Muscle layer of duodenum (tissue), 2 donors: ENCODE results near the gene RETREG3.
"Not testable (repeated sequence)": the region's sequence is repeated elsewhere in the genome, so short reads cannot be mapped to it uniquely, and the experiment has no call there.

ENCODE experiments used
- H3K27ac ChIP-seq: one replicate; pipeline ENCODE4 v1.7.0; 2013; ENCODE audit warnings: mild to moderate bottlenecking, low read length
- H3K27me3 ChIP-seq: one replicate; pipeline ENCODE4 v1.7.0; 2013; ENCODE audit warnings: low read depth, mild to moderate bottlenecking, control low read depth, low read length
- H3K36me3 ChIP-seq, 2 donors: one replicate each; pipeline ENCODE4 v1.7.0; 2013; ENCODE audit warnings: low read length in 2 of 2, control low read depth in 1 of 2, mild to moderate bottlenecking in 1 of 2; ENCODE audit not compliant: insufficient read depth in 2 of 2, control insufficient read depth in 1 of 2
- H3K4me1 ChIP-seq, 2 donors: one replicate each; pipeline ENCODE4 v1.7.0; 2013; ENCODE audit warnings: low read length in 2 of 2, mild to moderate bottlenecking in 2 of 2, control low read depth in 1 of 2, moderate library complexity in 1 of 2; ENCODE audit not compliant: insufficient read depth in 2 of 2, control insufficient read depth in 1 of 2
- H3K4me3 ChIP-seq, 2 donors: one replicate each; pipeline ENCODE4 v1.7.0; 2013; ENCODE audit warnings: low read length in 2 of 2, low read depth in 1 of 2, mild to moderate bottlenecking in 1 of 2
- H3K9me3 ChIP-seq, 2 donors: one replicate each; pipeline ENCODE4 v1.7.0; 2013; ENCODE audit warnings: low read length in 2 of 2, control low read depth in 1 of 2, mild to moderate bottlenecking in 1 of 2; ENCODE audit not compliant: control insufficient read depth in 1 of 2
- donor health status: healthy.

The RETREG3 gene

DNA sequence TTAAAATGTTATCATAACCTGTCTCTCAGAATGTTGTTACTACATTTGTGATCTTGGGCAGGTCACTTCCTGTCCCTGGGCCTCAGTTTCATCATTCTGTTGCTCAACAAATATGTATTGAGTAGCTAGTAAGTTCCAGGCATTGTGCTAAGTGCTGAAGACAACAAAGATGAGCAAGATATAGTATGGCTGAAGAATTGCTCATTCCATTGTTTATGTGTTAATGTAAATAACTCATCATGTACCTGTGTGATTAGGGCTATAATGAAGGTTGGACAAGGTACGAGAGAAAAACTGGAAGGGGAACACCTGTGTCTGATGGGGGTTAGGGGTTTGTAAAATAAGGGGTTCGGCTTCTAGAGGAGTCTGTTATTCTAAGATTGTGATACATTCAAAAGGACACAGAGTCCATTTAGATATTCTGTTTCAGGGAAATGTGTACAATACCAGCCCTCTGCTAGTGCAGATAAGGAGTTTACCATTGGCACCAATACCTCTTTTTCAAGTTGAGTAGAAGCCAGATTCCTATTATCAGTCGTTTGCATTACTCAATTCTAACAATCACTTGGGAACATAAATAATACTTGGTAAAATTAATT, 20.3 kb upstream of the RETREG3 start:
- Histone ChIP-seq H3K36me3 (no peaks in the 10 kb centered on the region), H3K4me1 (no peaks in the 10 kb centered on the region), H3K27ac (no peak overlapping the region), H3K9me3 (no peaks in the 10 kb centered on the region), H3K27me3 (no peaks in the 10 kb centered on the region), H3K4me3 (no peak overlapping the region)

DNA sequence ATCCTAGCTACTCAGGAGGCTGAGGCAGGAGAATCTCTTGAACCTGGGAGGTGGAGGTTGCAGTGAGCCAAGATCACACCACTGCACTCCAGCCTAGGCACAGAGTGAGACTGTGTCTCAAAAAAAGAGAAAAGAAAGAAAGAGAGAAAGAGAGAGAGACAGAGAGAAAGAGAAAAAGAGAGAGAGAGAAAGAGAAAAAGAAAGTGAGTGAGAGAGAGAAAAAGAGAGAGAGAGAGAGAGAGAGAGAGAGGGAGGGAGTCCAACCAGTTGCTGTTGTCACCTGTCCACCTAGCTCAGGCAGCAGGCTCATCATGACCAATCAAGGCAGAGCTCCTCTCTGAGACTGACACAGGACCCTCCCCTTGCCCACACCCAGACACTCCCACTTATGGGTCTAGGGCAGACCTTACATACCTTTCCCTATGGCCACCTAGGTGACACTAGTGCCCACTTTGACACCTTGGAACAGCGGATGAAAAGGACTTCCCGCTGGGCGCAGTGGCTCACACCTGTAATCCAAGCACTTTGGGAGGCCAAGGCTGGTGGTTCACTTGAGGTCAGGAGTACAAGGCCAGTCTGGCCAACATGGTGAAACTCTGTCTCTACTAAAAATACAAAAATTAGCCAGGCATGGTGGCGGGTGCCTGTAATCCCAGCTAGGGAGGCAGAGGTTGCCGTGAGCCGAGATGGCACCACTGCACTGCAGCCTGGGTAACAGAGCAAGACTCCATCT, 18.0 kb upstream of the RETREG3 start:
- H3K9me3 ChIP-seq, H3K36me3 ChIP-seq, H3K27me3 ChIP-seq, H3K27ac ChIP-seq, H3K4me3 ChIP-seq, H3K4me1 ChIP-seq: not testable (repeated sequence)

DNA sequence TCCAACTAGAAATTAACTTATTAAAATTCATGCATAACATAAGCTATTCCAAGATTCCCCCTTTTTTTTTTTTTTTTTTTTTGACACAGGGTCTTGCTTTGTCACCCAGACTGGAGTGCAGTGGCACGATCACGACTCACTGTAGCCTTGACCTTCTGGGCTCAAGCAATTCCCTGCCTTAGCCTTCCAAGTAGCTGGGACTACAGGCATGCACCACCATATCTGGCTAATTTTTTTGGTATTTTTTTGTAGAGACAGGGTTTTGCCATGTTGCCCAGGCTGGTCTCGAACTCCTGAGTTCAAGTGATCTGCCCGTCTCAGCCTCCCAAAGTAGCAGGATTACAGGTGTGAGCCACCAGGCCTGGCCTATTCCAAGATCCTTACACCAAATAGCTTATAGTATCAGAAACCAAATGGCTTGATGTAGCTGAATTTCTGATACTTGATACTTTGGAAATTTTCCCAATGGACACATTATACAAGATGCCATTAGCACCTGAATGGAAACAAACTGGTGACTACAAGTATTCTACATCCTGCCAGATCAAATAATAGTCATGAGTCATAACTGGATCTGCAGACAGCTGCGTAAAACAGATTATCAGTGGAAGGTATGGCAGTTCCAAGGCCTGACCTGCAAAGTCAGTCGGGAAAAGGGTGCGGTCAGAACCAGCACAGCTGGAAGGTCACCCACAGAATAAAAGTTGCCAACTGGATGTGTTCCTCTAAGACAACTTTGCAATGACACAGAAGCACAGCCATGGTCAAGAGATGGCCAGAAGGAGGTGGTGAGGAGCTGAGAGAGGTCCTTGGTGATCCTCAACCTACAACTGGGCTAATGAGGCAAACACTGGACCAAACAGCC, 14.8 kb upstream of the RETREG3 start:
- H3K27ac ChIP-seq = no peak overlapping the region
- H3K4me3 ChIP-seq = no peak overlapping the region
- H3K4me1 ChIP-seq = no peaks in the 10 kb centered on the region
- no peaks in the 10 kb centered on the region for H3K27me3 ChIP-seq
- H3K9me3 ChIP-seq = no peaks in the 10 kb centered on the region
- H3K36me3 ChIP-seq = no peaks in the 10 kb centered on the region

DNA sequence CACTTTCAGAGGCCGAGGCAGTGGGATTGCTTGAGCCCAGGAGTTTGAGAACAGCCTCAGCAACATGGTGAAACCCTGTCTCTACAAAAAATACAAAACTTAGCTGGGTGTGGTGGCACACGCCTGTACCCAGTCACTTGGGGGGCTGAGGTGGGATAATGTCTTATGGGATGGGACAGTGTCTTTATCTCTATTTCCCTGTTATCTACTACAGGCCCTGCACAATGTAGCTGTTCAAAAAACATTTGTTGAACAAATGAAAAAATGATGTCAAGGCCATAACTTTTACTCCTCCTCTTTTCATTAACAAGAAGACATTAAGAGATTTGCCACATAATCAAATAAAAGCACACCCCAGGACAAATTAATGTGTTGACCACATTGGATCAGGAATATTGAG, 14.1 kb upstream of the RETREG3 start:
- H3K4me3 ChIP-seq = no peak overlapping the region
- H3K27me3 ChIP-seq = no peaks in the 10 kb centered on the region
- H3K9me3 ChIP-seq = no peaks in the 10 kb centered on the region
- H3K36me3 ChIP-seq = no peaks in the 10 kb centered on the region
- peaks cover 0 to 5% of the 10 kb centered on the region in 2 donors for H3K4me1 ChIP-seq
- H3K27ac ChIP-seq = no peak overlapping the region

DNA sequence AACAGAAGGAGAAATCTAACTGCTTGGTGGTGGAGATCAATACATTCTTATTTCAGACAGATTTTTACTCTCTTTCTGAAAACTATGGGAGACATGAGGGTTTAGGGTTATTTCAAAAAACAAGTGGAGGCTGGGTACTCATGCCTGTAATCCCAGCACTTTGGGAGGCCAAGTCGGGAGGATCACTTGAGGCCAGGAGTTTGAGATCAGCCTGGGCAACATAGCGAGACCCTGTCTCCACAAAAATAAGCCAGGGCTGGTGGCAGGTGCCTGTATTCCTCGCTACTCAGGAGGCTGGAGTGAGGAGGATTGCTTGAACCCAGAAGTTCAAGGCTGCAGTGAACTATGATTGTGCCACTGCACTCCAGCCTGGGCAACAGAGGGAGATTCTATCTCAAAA, 12.8 kb upstream of the RETREG3 start:
- H3K4me3 ChIP-seq, H3K9me3 ChIP-seq, H3K27ac ChIP-seq, H3K4me1 ChIP-seq, H3K27me3 ChIP-seq, H3K36me3 ChIP-seq: not testable (repeated sequence)

DNA sequence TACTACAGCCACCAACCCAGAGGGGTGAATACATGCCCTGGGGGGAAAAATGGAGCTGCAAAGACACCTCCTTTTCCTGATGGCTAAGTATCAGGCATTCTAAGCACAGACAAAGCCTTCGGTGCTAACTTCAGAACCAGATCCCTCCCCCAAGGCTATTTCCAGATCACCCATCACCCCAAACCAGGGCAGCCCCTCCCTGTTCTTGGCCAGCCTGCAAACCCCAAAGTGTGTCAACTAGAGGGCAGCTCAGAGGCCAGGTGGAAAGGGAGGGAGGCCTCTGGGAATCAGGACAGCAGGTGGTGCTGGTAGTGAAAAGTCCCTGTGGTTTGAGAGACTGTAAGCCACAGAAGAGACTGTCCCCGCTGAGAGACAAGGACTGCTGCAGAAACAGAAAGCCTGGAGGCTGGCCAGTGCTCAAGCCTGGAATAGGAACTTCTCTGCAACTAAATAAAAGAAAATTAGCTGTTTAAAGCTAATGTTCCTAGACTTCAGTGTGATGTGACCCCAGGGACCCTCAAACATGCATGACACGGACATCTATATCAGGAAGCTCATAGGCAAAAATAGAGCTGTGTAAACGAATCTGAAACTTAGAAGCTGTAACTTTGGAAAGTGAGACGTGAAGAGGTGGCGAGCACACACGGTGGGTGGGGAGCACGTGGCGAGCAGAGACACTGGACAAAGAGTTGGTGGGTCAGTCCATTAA, 9.4 kb upstream of the RETREG3 start:
- Histone ChIP-seq H3K9me3 (no peaks in the 10 kb centered on the region), H3K4me1 (peaks cover 0 to 9% of the 10 kb centered on the region in 2 donors), H3K4me3 (peak overlapping the region; percentile 2 to 35), H3K27ac (no peak overlapping the region), H3K27me3 (no peaks in the 10 kb centered on the region), H3K36me3 (peaks cover 15 to 25% of the 10 kb centered on the region in 2 donors)

DNA sequence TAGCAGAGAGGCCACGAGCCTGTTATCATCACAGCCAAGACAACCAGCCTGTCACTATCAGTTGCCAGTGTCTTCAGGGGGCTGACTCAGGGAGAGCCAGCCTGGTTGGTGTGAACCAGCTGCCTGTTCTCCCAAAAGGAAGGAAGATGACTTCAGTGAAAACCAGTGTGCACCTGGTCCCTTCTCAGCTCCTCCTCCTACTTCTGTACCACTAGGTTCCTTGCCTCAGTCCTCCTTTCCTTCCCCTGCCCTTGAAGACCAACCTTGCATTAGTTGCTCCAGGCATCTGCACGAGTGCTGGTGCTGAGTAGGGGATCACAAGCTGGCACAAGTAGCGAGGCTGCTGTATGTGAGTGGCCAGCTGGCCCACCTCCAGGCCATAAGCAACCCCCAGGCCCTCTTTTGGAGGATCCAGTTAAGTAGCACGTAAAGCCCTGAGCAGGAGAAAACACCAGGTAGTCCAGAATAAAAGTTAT, 8.8 kb upstream of the RETREG3 start:
- Histone ChIP-seq H3K9me3 (no peaks in the 10 kb centered on the region), H3K27me3 (no peaks in the 10 kb centered on the region), H3K4me3 (peak overlapping the region in 1 of 2 donors; percentile 35), H3K4me1 (peaks cover 0 to 9% of the 10 kb centered on the region in 2 donors), H3K36me3 (peaks cover 15 to 29% of the 10 kb centered on the region in 2 donors), H3K27ac (no peak overlapping the region)

DNA sequence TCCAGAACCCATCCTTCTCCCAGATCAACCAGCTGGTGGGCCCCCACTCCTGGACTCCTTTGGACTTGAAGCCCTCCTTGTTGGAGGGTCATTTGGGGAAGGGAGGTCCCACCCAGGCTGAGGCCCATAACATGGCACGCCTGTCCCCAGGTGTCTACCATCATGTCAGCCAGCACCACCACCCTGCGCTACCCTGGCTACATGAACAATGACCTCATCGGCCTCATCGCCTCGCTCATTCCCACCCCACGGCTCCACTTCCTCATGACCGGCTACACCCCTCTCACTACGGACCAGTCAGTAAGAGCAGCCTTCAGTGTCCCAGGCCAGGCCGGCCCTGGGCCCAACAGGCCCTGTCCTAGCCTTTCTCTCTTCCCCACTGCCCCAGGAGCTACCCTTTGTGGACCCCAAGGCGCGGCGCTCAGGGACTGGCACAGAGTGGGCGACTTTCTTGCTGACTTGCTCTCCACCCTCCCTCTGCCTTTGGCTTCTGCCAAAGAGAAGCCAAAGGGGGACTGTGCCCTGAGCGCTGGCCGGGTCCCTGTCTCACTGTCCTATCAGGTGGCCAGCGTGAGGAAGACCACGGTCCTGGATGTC, 4.6 kb upstream of the RETREG3 start:
- H3K9me3 ChIP-seq = no peaks in the 10 kb centered on the region
- H3K27me3 ChIP-seq = no peaks in the 10 kb centered on the region
- peaks cover 0 to 15% of the 10 kb centered on the region in 2 donors for H3K4me1 ChIP-seq
- no peak overlapping the region for H3K4me3 ChIP-seq
- H3K27ac ChIP-seq = no peak overlapping the region
- peaks cover 28 to 44% of the 10 kb centered on the region in 2 donors for H3K36me3 ChIP-seq

DNA sequence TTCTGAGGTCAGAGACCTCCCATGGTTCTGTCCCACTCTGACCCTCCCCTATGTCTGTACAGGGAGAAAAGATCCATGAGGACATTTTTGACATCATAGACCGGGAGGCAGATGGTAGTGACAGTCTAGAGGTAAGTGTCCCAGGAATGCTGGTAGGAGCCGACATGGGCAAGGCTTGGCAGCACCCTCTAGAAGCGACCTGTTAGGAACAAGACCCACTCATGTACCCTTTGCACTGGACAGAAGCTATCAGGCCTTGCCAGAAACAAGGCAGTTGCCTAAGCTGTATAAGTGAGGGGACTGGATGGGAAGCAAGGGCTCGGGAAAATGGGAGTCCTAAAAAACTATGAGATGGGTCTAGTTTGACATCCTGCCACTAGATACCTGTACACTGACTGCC, 2.8 kb upstream of the RETREG3 start:
- Histone ChIP-seq H3K4me3 (no peak overlapping the region), H3K9me3 (no peaks in the 10 kb centered on the region), H3K27me3 (no peaks in the 10 kb centered on the region), H3K4me1 (peaks cover 0 to 17% of the 10 kb centered on the region in 2 donors), H3K27ac (no peak overlapping the region), H3K36me3 (peaks cover 28 to 44% of the 10 kb centered on the region in 2 donors)

DNA sequence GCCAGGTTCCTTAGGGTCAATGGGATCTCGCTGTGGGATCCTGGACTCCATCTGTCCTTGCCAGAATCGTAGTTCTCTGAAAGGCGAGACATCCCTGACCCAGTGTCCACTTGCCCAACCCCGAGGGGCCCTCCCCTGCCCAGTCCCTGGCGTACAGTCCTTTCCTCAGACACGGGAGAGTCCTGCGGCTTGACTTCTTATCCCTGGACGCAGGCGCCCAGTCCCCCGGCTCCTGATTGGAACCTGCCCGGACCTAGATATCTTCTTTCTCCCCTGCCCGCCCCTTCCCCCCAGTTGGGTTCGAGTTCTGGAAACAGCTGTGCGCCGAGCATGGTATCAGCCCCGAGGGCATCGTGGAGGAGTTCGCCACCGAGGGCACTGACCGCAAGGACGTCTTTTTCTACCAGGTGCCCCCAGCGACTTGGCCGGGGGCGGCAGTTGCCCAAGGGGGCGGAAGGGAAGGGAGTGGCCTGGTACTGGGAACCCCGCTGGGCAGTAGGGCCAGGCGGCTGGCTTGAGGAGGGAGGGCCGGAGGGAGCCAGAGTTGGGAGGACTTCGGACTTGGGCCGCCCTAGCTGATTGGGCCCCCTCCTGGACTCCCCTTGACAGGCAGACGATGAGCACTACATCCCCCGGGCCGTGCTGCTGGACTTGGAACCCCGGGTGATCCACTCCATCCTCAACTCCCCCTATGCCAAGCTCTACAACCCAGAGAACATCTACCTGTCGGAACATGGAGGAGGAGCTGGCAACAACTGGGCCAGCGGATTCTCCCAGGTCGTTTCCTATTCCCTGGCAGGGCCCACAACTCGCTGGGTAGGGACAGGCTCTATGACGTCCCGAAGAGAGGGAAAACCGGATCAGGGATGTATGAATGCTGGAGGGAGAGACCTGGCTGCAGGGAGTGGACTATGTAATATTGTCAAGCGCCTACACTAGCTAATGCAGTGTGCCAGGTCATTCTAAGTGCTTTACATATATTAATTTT, 934 bp upstream of the RETREG3 start:
- peak overlapping the region; percentile 49 for H3K27ac ChIP-seq
- H3K36me3 ChIP-seq = peaks cover 19 to 34% of the 10 kb centered on the region in 2 donors
- H3K27me3 ChIP-seq, H3K9me3 ChIP-seq: not testable (repeated sequence)
- H3K4me1 ChIP-seq = peaks cover 0 to 28% of the 10 kb centered on the region in 2 donors
- H3K4me3 ChIP-seq = peak overlapping the region; percentile 78 to 99
